RPMI7951 (cell line): Measurements from ENCODE around the gene CAMK2A. TPM values are rescaled to one million over a fixed set of nuclear protein-coding genes. Genes with fewer than 3 reads are reported as not detected.

Experiments
- total RNA-seq: library from RNA; depleted of rRNA; stranded (reverse); fragments of >200 nt; shearing (Covaris generic); gene quantifications from 2 replicates; pipeline ENCODE4 v1.2.3, GENCODE V29; 2014; rRNA removed

CAMK2A gene
- total RNA-seq, 1 experiment from 2014 or later, result 0.60 TPM

Other genes starting within 250 kb of the CAMK2A start
- gene CSF1R, start 203.2 kb downstream of the CAMK2A start, total RNA-seq, result 2.5 and 4.3 TPM in 2 replicates
- gene PDGFRB, start 133.9 kb downstream of the CAMK2A start, total RNA-seq, result 58.6 and 67.6 TPM in 2 replicates
- gene CDX1, start 123.0 kb downstream of the CAMK2A start, total RNA-seq, result 0.24 and 0.98 TPM in 2 replicates
- not detected in 2 replicates for gene SLC6A7, start 99.7 kb downstream of the CAMK2A start, total RNA-seq
- gene ARSI, start 13.1 kb upstream of the CAMK2A start, total RNA-seq, result 0.10 TPM in 1 of 2 replicates, not detected in the other
- 19.1 and 21.4 TPM in 2 replicates for gene TCOF1, start 67.9 kb upstream of the CAMK2A start, total RNA-seq
- 38.7 and 53.3 TPM in 2 replicates for gene CD74, start 123.1 kb upstream of the CAMK2A start, total RNA-seq
- 2,147 and 2,510 TPM in 2 replicates for gene RPS14, start 160.0 kb upstream of the CAMK2A start, total RNA-seq
- gene NDST1, start 218.4 kb upstream of the CAMK2A start, total RNA-seq, result 18.5 and 21.3 TPM in 2 replicates